DND-41 (cell line): ENCODE results near the gene GLMN.

Source experiments
- ATAC-seq: fragments of 200-7000 bp; cut with Tn5 transposase; 3 replicates; pipeline ENCODE4 v1.9.1; 2021; ENCODE audit warnings: low read depth; ENCODE audit not compliant: insufficient read depth
- DNase-seq: peaks from one replicate; pipeline ENCODE4 v3.0.0-alpha.2; 2020
- H2AFZ ChIP-seq: 2 replicates; pipeline ENCODE4 v1.6.0; 2012; ENCODE audit warnings: low read depth, low read length
- H3K27ac ChIP-seq: 2 replicates; pipeline ENCODE4 v1.5.1; 2012; ENCODE audit warnings: low read length, inconsistent platforms
- H3K27me3 ChIP-seq: fragments of 200-600 bp; sonication (generic); 2 replicates; pipeline ENCODE4 v1.6.0; 2012; ENCODE audit warnings: low read length, mild to moderate bottlenecking, inconsistent platforms; ENCODE audit not compliant: insufficient read depth, poor library complexity
- H3K36me3 ChIP-seq: 2 replicates; pipeline ENCODE4 v1.5.1; 2012; ENCODE audit warnings: low read length, inconsistent platforms; ENCODE audit not compliant: insufficient read depth
- H3K4me1 ChIP-seq: 2 replicates; pipeline ENCODE4 v1.5.1; 2012; ENCODE audit warnings: mild to moderate bottlenecking, low read length; ENCODE audit not compliant: insufficient read depth
- H3K4me2 ChIP-seq: 2 replicates; pipeline ENCODE4 v1.6.0; 2012; ENCODE audit warnings: mild to moderate bottlenecking, moderate library complexity, low read length, inconsistent platforms; ENCODE audit not compliant: insufficient read depth
- H3K4me3 ChIP-seq, 2 experiments: fragments of 200-600 bp in 1 of 2; shearing (Covaris generic) in 1 of 2; 2 replicates each; pipeline ENCODE4 v1.5.1; 2012 to 2016; ENCODE audit warnings: inconsistent platforms in 2 of 2, low read length in 2 of 2, mild to moderate bottlenecking in 2 of 2, low read depth in 1 of 2, moderate library complexity in 1 of 2
- H3K79me2 ChIP-seq: 2 replicates; pipeline ENCODE4 v1.6.0; 2012; ENCODE audit warnings: low read length, inconsistent platforms; ENCODE audit not compliant: insufficient read depth
- H3K9ac ChIP-seq: 2 replicates; pipeline ENCODE4 v1.6.0; 2012; ENCODE audit warnings: low read depth, mild to moderate bottlenecking, inconsistent platforms, low read length, moderate library complexity
- H3K9me3 ChIP-seq: 2 replicates; pipeline ENCODE4 v1.5.1; 2012; ENCODE audit warnings: low read length, moderate library complexity, mild to moderate bottlenecking, inconsistent platforms; ENCODE audit not compliant: insufficient read depth, severe bottlenecking
- H4K20me1 ChIP-seq: 2 replicates; pipeline ENCODE4 v1.6.0; 2012; ENCODE audit warnings: low read length; ENCODE audit not compliant: insufficient read depth
- EZH2 ChIP-seq: IDR thresholded peaks from 3 replicates; pipeline ENCODE4 v1.6.1; 2012; ENCODE audit warnings: borderline replicate concordance, low read depth, mild to moderate bottlenecking, moderate library complexity, low read length, inconsistent platforms; ENCODE audit not compliant: severe bottlenecking
- TF ChIP-seq, protein P1 (sequence below): IDR thresholded peaks from 2 replicates; pipeline ENCODE4 v1.5.1; 2012; ENCODE audit warnings: borderline replicate concordance, low read length, moderate library complexity, mild to moderate bottlenecking; ENCODE audit not compliant: poor library complexity, severe bottlenecking; ENCODE audit errors: extremely low read depth

Gene GLMN

DNA sequence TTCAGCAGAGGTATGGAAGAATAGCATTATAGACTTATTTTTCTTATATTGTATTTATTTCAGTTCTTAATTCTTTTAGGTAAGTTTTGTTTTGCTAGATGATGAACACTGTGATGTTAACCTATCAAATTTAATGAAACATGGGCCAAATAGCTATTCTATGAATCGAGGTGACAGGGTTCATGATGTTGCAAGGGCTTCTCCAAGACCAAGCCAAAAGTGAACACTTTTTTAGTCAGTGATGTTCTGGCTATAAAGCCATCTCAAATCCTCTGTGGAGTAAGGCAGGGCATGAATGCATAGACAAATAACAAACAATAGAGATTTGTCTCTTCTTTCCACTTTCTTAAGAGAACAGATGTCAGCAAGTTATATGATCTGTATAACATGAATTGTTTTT is 54.4 kb downstream of the GLMN start:
- no peaks in the 10 kb centered on the region for H3K27me3 ChIP-seq
- H3K36me3 ChIP-seq: peaks cover 15% of the 10 kb centered on the region
- no peak overlapping the region for H3K4me3 ChIP-seq
- H3K9me3 ChIP-seq: no peaks in the 10 kb centered on the region
- H3K9ac ChIP-seq: no peak overlapping the region
- no peaks in the 10 kb centered on the region for H3K4me1 ChIP-seq
- no peaks in the 10 kb centered on the region for H4K20me1 ChIP-seq
- H3K27ac ChIP-seq: no peak overlapping the region
- no peak for ATAC-seq
- DNase-seq: no peak
- no peak overlapping the region for H2AFZ ChIP-seq
- H3K79me2 ChIP-seq: no peaks in the 10 kb centered on the region
- H3K4me2 ChIP-seq: no peak overlapping the region
- TF ChIP-seq EZH2: no peak
- TF ChIP-seq, protein P1, sequence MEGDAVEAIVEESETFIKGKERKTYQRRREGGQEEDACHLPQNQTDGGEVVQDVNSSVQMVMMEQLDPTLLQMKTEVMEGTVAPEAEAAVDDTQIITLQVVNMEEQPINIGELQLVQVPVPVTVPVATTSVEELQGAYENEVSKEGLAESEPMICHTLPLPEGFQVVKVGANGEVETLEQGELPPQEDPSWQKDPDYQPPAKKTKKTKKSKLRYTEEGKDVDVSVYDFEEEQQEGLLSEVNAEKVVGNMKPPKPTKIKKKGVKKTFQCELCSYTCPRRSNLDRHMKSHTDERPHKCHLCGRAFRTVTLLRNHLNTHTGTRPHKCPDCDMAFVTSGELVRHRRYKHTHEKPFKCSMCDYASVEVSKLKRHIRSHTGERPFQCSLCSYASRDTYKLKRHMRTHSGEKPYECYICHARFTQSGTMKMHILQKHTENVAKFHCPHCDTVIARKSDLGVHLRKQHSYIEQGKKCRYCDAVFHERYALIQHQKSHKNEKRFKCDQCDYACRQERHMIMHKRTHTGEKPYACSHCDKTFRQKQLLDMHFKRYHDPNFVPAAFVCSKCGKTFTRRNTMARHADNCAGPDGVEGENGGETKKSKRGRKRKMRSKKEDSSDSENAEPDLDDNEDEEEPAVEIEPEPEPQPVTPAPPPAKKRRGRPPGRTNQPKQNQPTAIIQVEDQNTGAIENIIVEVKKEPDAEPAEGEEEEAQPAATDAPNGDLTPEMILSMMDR: no peak

DNA sequence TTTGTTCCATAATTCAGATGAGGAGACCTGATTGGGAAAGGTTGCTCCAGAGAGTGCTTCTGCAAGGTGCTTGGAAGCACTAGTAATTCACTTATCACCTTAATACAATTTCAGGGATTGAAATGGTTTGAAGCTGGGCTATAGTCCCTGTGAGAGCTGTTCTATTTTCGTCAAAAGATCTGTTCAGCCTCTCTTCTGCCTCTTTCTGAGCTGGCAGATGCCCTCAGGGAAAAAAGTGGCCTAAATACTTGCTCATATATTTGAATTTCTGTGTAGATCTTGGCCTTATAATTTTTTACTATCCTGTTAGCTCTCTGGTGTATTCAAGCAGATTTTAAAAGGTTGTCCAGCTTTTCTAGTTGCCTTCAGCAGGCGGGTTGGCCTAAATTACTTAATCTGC is 58.8 kb downstream of the GLMN start:
- Histone ChIP-seq H2AFZ (no peak overlapping the region), H3K4me3 (no peak overlapping the region), H3K9me3 (no peaks in the 10 kb centered on the region), H3K79me2 (no peaks in the 10 kb centered on the region), H3K27ac (no peak overlapping the region), H3K36me3 (no peaks in the 10 kb centered on the region), H3K27me3 (no peaks in the 10 kb centered on the region), H3K9ac (no peak overlapping the region), H4K20me1 (no peaks in the 10 kb centered on the region), H3K4me2 (no peak overlapping the region), H3K4me1 (no peaks in the 10 kb centered on the region)
- DNase-seq: no peak
- TF ChIP-seq EZH2: no peak
- TF ChIP-seq, protein P1: no peak
- ATAC-seq: no peak

- H3K79me2 ChIP-seq: no peaks in the 10 kb centered on the region
- no peak overlapping the region for H3K9ac ChIP-seq
- H3K4me1 ChIP-seq: no peaks in the 10 kb centered on the region
- ATAC-seq (no peak), DNase-seq (no peak)
- TF ChIP-seq, protein P1: no peak
- TF ChIP-seq EZH2: no peak
- H3K27me3 ChIP-seq: no peaks in the 10 kb centered on the region
- no peaks in the 10 kb centered on the region for H3K9me3 ChIP-seq
- no peak overlapping the region for H3K4me2 ChIP-seq
- no peak overlapping the region for H3K4me3 ChIP-seq
- H3K36me3 ChIP-seq: no peaks in the 10 kb centered on the region
- no peak overlapping the region for H3K27ac ChIP-seq
- no peaks in the 10 kb centered on the region for H4K20me1 ChIP-seq
- H2AFZ ChIP-seq: 0 out of 2 replicates have a peak overlapping the region, but pooled peaks have one; percentile 33
Observed at GRCh38 chr1:92230736-92231135, 68.1 kb downstream of the GLMN start.

DNA sequence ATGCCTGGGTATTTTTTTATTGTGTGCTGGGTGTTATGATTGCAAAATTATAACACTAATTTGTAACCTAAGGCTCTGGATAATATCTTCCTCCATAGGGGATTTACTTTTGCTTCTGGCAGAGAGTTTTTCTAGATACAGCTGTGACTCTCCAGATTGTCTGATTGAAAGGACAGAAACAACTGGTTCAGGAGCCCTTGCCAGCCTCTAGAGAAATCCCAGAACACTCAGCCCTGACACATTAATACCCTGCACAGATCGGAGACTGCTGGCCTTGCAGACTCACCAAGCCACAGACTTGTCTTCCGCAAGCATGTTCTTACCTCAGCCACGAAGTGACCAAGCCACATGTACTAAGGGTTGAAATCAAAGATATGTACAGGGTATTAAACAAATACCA is 70.4 kb downstream of the GLMN start:
- DNase-seq: no peak
- no peaks in the 10 kb centered on the region for H3K9me3 ChIP-seq
- H3K4me1 ChIP-seq: no peaks in the 10 kb centered on the region
- H3K36me3 ChIP-seq: no peaks in the 10 kb centered on the region
- H4K20me1 ChIP-seq: no peaks in the 10 kb centered on the region
- H3K4me2 ChIP-seq: no peak overlapping the region
- no peak overlapping the region for H2AFZ ChIP-seq
- no peak overlapping the region for H3K9ac ChIP-seq
- no peak overlapping the region for H3K4me3 ChIP-seq
- no peak for ATAC-seq
- H3K79me2 ChIP-seq: no peaks in the 10 kb centered on the region
- no peak overlapping the region for H3K27ac ChIP-seq
- TF ChIP-seq, protein P1: no peak
- no peak for TF ChIP-seq EZH2
- no peaks in the 10 kb centered on the region for H3K27me3 ChIP-seq
